Stimulated activated CD4-positive, alpha-beta T cell treated with anti-CD3 and anti-CD28 coated beads, Interleukin-15, amount 100 ng/mL, for 48 hours (primary cell): ENCODE results near the gene GTPBP4.
"Not testable (repeated sequence)": the region's sequence is repeated elsewhere in the genome, so short reads cannot be mapped to it uniquely, and the experiment has no call there.

ENCODE experiments used
- DNase-seq, 2 donors: peaks; one replicate each; pipeline ENCODE4 v3.0.0-alpha.2; 2020; ENCODE audit warnings: low read depth in 2 of 2

Gene GTPBP4

DNA sequence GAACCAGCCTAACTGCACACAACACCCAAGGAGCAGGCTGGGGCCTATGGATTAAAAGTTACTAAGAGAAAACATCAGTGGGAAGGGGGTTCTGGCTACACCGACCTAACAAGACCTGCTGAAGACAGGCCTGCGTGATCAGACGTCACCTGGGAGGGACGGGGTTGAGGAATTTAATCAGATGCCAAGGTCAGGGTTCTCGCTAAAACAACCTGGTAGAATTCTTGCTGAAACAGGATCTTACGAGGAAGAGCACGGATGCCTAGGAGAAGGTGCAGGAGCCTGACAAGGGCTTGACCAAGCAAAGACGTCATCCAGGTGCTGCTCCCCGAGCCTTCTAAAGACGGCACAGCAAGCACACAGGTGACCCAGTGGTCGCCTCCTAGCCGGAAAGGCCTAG, 35.9 kb downstream of the GTPBP4 start:
- DNase-seq, result no peak

DNA sequence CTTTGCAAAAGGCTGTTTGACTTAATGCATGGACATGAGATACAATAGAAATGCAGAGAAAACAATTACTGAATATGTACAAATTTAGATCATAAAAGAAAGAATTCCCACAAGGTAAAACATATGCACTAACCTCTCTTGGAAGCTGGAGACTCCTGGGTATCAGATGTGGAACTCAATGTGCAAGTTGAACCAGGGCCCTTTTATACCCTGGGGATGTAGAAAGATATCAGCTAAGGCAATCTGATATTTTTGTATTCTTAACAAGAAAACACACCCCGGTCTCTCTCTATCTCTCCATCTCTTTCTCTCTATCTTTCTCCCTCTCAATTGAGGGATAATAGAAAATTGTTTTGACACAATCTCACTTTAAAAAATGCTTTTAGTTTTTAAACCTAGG, 37.4 kb downstream of the GTPBP4 start, which contains the start of gene IDI2:
Gene IDI2, minus strand, starts transcription at position 177 of the 400 bp plus-strand sequence. CDS start 1,136 bp downstream, outside the sequence.
- no peak for DNase-seq

DNA sequence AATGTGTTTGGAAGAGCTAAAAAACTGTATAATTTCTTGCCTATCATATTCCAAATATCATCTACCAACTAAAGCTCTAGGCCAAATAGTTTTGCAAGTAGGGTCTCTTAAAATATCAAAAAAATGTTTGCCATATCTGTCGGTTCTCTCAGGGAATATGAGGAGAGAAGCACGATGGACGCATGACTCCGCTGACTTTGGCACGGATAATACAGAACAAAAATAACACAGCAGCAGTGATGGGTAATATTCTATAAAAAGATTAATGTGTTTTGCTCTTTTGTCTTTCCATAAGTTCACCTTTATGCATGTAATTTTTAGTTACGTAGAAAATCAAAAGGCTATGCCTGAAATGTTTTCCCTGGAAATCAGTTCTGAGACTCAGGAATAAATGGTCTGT, 38.3 kb downstream of the GTPBP4 start:
- DNase-seq, result no peak

DNA sequence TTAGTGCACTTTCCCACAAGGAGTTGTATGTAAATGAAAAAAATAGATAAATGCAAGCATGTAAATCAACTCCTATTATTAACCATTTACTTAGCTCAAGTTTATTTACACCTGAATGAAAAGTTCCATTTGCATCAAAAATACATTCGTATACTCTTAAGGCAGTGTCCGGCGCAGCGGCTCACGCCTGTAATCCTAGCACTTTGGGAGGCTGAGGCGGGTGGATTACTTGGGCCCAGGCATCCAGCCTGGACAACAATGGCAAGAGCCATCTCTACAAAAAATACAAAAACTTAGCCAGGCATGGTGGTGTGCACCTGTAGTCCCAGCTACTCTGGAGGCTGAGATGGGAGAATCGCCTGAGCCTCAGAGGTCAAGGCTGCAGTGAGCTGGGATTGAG, 41.6 kb downstream of the GTPBP4 start:
- DNase-seq, result no peak

DNA sequence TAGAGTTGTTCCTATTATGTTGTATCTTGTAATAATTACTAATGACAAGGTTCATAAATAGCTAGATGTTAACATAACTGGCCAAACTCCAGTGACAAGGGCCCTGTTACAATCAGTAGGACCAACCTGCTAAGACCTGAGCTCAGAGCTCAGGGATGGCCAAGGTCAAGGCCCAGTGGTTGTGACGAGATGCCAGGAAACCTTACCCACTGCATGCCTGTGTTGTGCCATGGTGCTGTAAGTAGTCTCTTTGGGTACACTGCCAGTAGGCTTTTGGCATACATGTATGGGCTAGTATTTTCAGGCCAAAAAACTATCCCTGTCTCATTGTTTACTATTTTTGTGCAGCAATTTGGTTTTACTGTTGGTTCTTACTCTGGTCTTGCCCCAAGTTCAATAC, 45.4 kb downstream of the GTPBP4 start:
- DNase-seq, result no peak

DNA sequence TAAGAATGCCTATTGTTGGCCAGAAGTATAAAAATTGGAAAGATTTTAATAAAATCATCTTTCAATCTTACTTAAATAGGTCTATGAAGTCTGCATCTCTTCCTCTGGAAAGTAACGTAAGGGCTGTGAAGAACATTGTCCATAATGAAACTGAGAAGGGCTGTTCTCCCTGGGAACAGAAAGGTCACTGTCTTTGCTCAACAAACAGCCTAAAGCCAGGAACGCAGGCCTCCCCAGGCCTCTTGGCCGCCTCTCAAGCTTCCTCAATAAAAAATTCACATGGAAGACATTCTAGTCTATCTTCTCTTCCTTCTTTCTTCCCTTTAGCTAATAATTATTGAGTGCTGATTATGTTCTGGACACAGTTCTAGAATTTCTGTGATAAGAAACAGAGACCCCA, 46.5 kb downstream of the GTPBP4 start:
- no peak for DNase-seq

DNA sequence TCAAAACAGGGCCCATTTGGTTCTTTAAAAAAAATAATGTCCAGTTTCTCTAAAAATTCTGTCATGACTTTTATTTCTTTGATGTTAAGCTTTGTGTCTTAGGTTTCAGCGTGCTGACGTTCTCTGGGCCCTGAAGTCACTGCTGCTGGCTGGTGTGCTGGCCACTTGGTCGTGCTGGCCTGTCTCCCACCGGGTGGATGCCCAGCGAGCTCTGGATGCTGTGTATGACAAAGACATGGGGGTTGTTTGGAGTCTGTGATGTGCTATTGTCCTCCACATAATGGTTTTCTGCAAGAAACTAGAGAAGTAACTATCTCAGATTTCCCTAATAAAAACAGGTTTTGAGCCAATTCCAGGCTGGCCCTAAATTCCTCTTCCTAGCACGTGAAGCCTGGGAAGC, 47.0 kb downstream of the GTPBP4 start:
- DNase-seq, result no peak

DNA sequence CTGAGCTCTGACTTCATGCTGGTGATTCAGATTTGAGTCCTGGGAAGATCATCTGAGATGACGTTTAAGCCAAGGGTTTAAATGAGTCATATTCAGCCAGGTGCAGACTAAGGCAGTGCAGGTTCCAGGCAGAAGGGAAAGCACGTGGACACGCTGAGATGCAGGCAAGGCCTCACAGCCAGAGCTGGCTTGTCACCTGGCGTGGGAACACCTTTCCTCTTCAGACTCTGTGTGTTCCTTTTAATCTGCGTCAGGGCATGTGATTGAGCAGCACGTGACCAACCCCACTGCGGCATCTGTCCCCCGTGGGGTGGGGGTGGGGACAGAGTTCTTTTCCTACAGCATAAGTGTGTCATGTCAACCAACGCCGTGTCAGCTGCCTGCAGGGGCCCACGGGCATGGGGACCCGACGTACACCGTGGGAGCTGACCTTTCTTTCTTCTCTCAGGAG, 48.1 kb downstream of the GTPBP4 start:
- DNase-seq, result no peak

DNA sequence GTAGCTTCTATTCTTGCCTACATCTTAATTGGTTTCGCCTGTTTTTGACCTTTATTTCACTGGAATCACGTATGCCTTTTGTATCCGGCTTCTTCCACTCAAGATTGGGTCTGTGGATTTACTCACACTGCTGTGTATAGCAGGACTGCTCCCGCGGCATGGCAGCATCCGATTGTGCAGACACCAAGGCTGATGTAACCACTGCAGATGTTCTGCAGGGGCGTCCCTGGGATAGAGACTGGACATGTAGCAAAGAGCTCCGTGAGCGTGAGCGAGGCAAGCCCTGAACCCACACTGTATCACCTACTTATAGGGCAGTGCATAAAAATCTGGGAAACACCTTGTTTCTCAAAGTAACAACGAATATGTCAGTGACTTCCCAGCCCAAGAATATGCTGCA, 48.9 kb downstream of the GTPBP4 start:
- no peak for DNase-seq

DNA sequence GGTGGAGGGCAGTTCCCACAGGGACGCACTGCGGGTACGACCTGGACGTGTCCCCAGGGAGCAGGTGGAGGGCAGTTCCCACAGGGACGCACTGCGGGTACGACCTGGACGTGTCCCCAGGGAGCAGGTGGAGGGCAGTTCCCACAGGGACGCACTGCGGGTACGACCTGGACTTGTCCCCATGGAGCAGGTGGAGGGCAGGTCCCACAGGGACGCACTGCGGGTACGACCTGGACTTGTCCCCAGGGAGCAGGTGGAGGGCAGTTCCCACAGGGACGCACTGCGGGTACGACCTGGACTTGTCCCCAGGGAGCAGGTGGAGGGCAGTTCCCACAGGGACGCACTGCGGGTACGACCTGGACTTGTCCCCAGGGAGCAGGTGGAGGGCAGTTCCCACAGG, 50.5 kb downstream of the GTPBP4 start:
- DNase-seq, result not testable (repeated sequence)

DNA sequence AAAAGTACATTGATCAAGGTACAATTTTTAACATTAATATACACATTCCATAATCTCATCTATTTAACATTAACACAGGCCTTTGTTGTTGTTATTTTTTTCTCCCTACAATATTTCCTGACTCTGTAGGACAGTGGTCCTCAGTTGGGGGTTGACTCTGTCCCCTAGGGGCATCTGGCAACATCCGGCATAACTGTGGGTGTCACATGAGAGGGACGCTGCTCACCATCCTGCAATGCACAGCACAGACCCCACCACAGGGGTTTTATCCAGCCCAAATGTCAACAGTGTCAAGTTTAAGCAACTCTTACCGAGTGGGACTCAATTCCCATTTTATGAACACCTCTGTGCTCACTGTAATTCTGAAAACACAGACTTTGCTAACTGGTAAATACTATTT, 51.9 kb downstream of the GTPBP4 start:
- no peak for DNase-seq

DNA sequence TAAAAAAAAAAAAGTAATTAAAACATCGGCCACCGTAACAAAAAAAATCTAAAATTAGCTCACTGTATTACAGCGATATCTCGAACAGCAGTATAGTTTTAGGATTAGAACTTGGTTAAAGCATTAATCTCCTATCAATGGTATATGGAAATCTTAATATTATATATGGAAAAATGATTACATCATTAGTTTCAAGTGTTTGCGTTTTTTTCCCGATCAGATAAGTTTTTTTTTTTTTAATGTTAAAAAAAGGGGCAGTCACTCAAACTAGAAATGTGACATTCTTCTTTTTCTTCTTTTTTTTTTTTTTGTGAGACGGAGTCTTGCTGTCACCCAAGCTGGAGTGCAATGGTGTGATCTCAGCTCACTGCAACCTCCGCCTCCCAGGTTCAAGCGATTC, 53.3 kb downstream of the GTPBP4 start:
- no peak for DNase-seq

DNA sequence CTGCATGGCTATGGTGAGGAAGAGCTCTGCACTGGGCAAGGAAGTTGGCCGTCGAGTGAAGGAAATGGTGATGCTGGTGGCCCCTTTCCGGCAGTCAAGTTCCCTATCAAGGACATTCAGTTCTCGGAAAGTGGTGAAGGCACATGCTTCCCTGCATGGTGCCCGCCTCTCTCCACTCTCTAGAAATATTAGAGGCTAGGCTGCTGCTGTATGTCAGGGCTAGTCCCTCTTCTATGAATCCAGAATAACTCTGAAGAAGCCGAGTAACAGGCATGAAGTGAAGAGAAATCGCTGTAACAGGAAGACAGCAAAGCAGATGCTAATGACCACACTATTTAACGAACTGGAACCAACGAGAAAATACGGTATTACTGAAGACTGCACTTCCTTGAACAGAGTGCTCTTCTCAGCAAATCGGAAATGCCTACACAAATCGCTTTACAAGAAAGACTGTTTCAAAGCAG, 55.3 kb downstream of the GTPBP4 start:
- DNase-seq, result no peak

DNA sequence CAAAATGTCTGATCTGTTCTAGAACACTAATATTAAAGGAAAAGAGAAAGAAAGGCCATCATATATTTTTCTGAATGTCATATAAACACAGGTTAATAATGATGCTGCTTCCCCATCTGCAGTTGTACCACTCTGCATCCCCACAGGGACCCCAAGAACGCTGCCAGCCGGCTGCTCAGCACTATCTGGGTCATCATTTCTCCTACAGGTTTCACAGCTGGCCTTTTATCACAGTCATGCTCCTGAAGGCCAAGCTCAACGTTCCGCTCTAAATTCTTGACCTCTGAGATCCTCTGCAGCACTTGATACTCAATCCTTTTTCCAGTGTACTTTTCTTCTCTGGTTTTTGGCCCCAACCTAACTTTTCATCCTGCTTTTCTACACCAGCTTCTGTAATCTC, 55.9 kb downstream of the GTPBP4 start:
- no peak for DNase-seq

DNA sequence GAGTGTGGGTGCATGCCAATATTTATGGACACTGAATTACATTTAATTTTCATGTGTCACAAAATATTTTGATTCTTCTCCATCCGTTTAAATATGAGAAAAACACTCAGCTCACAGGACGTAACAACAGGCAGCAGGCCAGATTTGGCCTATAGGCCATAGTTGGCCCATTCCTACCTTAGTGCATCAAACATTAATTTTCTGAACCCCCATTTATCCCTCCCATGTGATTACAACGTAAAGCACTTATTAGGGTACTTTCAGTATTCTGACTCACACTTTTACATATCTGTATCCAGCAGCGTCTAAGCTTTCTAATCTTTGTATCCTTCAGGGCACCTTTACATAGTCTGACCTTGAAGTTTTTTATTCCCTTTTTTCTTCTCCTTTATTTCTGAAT, 56.7 kb downstream of the GTPBP4 start:
- DNase-seq, result no peak

DNA sequence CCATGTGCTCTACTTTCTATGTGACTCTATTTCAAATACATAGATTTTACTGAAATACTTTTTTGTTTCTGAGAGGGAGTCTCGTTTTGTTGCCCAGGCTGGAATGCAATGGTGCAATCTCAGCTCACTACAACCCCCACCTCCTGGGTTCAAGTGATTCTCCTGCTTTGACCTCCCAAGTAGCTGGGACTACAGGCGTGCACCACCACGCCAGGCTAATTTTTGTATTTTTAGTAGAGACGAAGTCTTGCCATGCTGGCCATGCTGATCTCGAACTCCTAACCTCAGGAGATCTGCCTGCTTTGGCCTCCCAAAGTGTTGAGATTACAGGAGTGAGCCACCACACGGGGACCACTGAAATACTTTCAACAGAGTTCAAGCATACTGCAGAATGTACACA, 57.2 kb downstream of the GTPBP4 start:
- DNase-seq, result no peak

DNA sequence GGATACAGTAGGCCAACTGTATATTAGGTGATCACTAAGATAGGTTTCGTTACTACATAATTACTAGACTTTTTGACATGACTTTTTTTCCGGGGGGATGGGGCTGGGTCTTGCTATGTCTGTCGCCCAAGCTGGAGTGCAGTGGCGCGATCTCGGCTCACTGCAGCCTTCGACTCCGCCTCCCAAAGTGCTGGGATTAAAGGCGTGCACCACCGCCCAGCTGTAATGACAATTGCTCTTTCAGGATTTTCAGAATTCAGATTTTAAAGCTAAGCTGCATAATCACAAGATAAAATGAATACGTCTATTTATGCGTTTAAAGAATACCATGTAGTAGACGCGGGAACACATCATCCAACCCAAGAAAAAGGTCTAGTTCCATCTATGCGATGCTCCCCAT, 59.7 kb downstream of the GTPBP4 start:
- no peak for DNase-seq

DNA sequence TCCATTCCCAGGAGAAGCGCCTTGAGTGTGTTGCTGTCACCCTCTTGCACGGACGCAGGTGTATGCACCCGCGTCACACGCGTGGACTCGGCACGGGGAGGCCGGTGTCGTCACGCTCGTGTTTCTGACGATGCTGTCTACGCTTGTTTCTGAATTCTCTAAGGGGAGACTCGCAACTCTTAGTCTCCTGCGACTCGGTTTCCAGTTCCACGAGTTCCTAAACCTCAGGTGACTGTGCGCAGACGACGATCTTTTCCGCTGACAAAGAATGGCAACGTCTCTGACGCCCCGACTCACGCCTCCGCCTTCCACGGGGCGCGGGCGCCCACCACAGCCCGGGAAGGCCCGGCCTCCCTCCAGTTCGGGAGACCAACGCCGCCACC, 60.1 kb downstream of the GTPBP4 start:
- DNase-seq, result no peak

DNA sequence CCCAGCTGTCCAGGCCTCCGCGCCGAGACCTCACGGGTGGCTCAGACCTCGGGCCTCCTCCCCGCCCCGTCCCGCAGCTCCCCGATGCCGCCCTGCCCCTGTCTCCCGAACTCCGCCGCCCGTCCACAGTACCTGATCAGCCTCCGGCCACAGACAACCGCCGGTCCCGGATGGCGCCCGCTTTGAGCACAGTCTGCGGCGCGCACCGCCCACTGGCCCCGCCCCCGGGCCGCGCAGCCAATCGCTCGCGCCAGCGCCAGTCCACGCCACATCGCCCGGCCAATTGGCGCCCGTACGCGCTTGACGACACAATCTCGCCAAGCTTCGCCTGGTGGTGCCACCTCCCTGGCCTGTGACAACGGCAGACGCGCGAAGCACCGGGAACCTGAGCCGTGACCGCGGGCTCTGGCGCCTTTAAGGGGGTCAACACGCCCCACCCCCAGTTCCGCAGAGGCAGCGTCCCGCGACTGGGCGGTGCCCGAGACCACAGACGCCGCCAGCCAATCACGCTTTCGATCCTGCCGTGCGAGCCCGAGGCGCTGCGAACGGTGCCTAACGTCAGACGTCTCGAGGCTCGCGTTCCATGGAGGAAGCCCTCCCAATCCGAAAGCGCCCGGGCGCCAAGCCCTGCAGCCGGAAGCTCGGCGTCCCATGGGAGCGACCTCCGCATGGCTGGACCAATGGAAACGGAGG, 60.6 kb downstream of the GTPBP4 start, which contains the start of gene IDI1:
Gene IDI1, minus strand, starts transcription at position 388 of the 693 bp plus-strand sequence. Its CDS starts 116 bp downstream, at position 272.
- peak; percentile 93 to 94 for DNase-seq

DNA sequence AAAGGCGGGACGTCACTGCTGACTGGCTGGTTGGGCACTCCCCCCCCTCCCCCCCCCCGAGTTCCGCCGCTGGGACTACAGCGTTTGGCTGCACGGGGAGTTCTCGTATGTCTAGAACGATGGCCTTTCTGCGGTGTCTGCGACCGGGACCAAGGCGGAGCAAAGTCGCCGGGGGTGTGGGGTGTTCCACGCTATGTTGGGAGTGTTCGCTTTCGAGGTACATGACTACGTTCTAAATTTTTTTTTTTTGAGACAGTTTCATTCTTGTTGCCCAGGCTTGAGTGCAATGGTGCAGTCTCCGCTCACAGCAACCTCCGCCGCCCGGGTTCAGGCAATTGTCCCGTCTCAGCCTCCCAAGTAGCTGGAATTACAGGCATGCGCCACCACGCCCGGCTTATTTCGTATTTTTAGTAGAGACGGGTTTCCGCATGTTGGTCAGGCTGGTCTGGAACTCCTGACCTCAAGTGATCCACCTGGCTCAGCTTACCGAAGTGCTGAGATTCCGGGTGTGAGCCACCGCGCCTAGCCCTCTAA, 61.3 kb downstream of the GTPBP4 start:
- no peak for DNase-seq

DNA sequence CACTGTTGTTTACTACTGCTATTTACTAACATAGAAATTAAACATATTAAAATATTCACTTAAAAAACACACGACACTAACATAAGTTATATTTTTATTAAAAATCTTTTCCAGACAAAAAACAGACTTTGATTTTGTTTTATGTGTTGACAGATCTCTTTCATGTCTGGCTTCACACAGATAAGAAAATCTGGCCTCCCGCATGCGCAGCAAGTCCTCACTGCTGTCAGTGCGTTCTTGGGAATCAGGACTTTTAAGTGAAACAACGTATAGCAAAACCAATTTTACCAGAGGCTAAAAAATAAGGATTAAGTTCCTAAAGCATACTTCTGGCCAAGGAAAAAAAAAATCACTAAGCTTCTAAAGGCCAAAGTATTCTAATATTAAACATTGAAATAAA, 61.9 kb downstream of the GTPBP4 start:
- no peak for DNase-seq

DNA sequence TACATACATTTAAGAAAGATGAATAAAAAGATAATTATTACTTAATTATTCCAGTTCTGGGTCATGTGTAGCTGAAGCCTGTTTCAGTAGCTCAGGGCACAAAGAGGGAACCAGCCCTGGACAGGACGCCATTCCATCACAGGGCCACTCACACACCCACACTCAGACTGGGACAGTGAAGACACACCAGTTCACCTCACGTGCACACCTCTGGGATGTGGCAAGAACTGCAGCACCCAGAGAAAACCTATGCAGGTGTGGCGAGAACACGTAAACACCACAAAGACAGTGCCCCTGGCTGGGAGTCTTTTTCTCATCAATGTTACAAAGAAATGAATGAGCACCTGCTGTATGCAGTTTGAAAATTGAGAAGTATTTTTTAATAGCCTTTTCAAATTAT, 62.3 kb downstream of the GTPBP4 start:
- no peak for DNase-seq

DNA sequence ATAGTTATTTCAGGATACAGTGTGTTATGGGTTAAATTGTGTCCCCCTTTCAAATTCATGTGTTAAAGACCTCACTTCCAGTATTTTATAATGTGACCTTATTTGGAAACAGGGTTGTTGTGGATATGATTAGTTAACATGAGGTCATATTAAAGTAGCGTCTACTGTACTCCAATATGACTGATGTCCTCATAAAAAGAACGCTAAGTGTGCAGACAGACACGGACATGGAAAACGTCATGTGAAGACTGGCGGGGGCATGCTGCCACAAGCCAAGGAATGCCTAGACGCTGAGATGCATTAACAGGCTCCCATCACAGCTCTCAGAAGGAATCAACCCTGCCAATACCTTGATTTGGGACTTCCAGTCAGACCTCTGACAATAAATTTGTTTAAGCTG, 66.5 kb downstream of the GTPBP4 start:
- DNase-seq, result no peak
